ENCODE data around the gene SUSD1.
A peak's percentile ranks its signal among the peaks of the same experiment; 100 is the strongest.

- TF ChIP-seq CTCF (IDR thresholded peaks at IDR 0.05; ENCODE audit: poor library complexity) = peak; percentile 27
- TF ChIP-seq EZH2 (IDR thresholded peaks at IDR 0.05; ENCODE audit: borderline replicate concordance) = no peak
- TF ChIP-seq EZH2phosphoT487 (IDR thresholded peaks at IDR 0.05; ENCODE audit: low read depth, severe bottlenecking, unreplicated experiment) = no peak
Measured at GRCh38 chr9:112166176-112167140, 8.6 kb downstream of the SUSD1 start.
